GM23338 (cell line): ENCODE measurements around the gene CRISP1.

Experiments used
- CREB1 ChIP-seq: fragments of 250-450 bp; sonication (Bioruptor Pico); IDR thresholded peaks from 2 replicates; pipeline ENCODE4 v1.5.0; 2020; ENCODE audit warnings: low read depth, mild to moderate bottlenecking, moderate library complexity
- CTCF ChIP-seq, 2 experiments: fragments of 200-600 bp in 1 of 2; sonication (generic) in 1 of 2; conservative IDR thresholded peaks; 2 replicates each; pipeline versions ENCODE4 v1.5.1 to v1.6.1; 2016 to 2017; ENCODE audit warnings: antibody characterized with exemption in 2 of 2, low read depth in 2 of 2, mild to moderate bottlenecking in 2 of 2, moderate library complexity in 1 of 2
- EZH2 ChIP-seq: fragments of 200-600 bp; sonication (generic); IDR thresholded peaks from one replicate; pipeline ENCODE4 v1.8.0; 2017; ENCODE audit warnings: antibody characterized with exemption, mild to moderate bottlenecking, low read depth; ENCODE audit not compliant: unreplicated experiment
- EZH2phosphoT487 ChIP-seq: fragments of 200-600 bp; sonication (generic); IDR thresholded peaks from one replicate; pipeline ENCODE4 v1.8.1; 2018; ENCODE audit warnings: antibody characterized with exemption; ENCODE audit not compliant: unreplicated experiment

- TF ChIP-seq CTCF (conservative IDR thresholded peaks at IDR 0.05; ENCODE audit: low read depth in 2 of 2) (no peak), EZH2 (no peak), CREB1 (no peak), EZH2phosphoT487 (no peak)
Observed at GRCh38 chr6:49801525-49801924, 64.8 kb downstream of the CRISP1 start.
